Activated CD4-positive, alpha-beta T cell treated with anti-CD3 and anti-CD28 coated beads, Interleukin-2, amount 50 U/mL, for 24 hours (primary cell): ENCODE measurements around the gene NAT8L.

ENCODE experiments used
- DNase-seq, 2 donors: peaks; one replicate each; pipeline ENCODE4 v3.0.0-alpha.2; 2020; ENCODE audit warnings: low read depth in 1 of 2, low spot score in 1 of 2

NAT8L gene

GRCh38 chr4:2063557-2064275 is 4.6 kb downstream of the NAT8L start:
- DNase-seq: no peak

- no peak for DNase-seq
Measured at GRCh38 chr4:2064276-2064991, 5.3 kb downstream of the NAT8L start.

- no peak for DNase-seq
Measured at GRCh38 chr4:2065106-2065930, 6.2 kb downstream of the NAT8L start.

GRCh38 chr4:2066011-2066551 is 7.0 kb downstream of the NAT8L start:
- no peak for DNase-seq

GRCh38 chr4:2066571-2067445 is 7.7 kb downstream of the NAT8L start:
- no peak for DNase-seq

GRCh38 chr4:2067446-2068197 is 8.5 kb downstream of the NAT8L start:
- DNase-seq: no peak

- no peak for DNase-seq
Measured at GRCh38 chr4:2068198-2068470, 9.0 kb downstream of the NAT8L start.

GRCh38 chr4:2068566-2068965 is 9.4 kb downstream of the NAT8L start:
- DNase-seq: no peak

- DNase-seq: no peak
Measured at GRCh38 chr4:2069161-2069971, 10.2 kb downstream of the NAT8L start.

- no peak for DNase-seq
Measured at GRCh38 chr4:2069986-2070385, 10.9 kb downstream of the NAT8L start.

GRCh38 chr4:2070421-2071251 is 11.5 kb downstream of the NAT8L start:
- DNase-seq: no peak

- DNase-seq: no peak
Measured at GRCh38 chr4:2071252-2071911, 12.3 kb downstream of the NAT8L start.

- DNase-seq: no peak
Measured at GRCh38 chr4:2071912-2072867, 13.1 kb downstream of the NAT8L start.

- no peak for DNase-seq
Measured at GRCh38 chr4:2072971-2073807, 14.1 kb downstream of the NAT8L start.

- no peak for DNase-seq
Measured at GRCh38 chr4:2073808-2074481, 14.8 kb downstream of the NAT8L start.
